Measurements from ENCODE around the gene WWTR1. TPM values are rescaled to one million over a fixed set of nuclear protein-coding genes. Genes with fewer than 3 reads are reported as not detected.
A peak's percentile ranks its signal among the peaks of the same experiment; 100 is the strongest.

Gene WWTR1
- total RNA-seq, 1 donor from 2014 or later = 87.7 TPM

GRCh38 chr3:149547954-149548668 lies 109.7 kb downstream of the WWTR1 start:
- H3K4me1 ChIP-seq = peaks cover 12% of the 10 kb centered on the region
- H3K9me3 ChIP-seq = no peaks in the 10 kb centered on the region
- ATAC-seq (peak; percentile 89), DNase-seq (no peak)
- H3K27me3 ChIP-seq = no peaks in the 10 kb centered on the region
- intact Hi-C loops (cut with DNase I) = no loop called here
- H3K4me3 ChIP-seq = no peak overlapping the region
- peak overlapping the region; percentile 40 for H3K27ac ChIP-seq
- H3K36me3 ChIP-seq = no peaks in the 10 kb centered on the region
- TF ChIP-seq CTCF (IDR thresholded peaks at IDR 0.05) = no peak

- Histone ChIP-seq H3K27me3 (no peaks in the 10 kb centered on the region), H3K27ac (no peak overlapping the region), H3K36me3 (peaks cover under 1% of the 10 kb centered on the region), H3K4me1 (peaks cover 14% of the 10 kb centered on the region), H3K9me3 (no peaks in the 10 kb centered on the region), H3K4me3 (no peak overlapping the region)
- intact Hi-C loops (cut with DNase I) = no loop called here
- no peak for TF ChIP-seq CTCF (IDR thresholded peaks at IDR 0.05)
- no peak for DNase-seq
- ATAC-seq = no peak
These were observed 110.4 kb downstream of the WWTR1 start for GRCh38 chr3:149547413-149547812.

- ATAC-seq (no peak), DNase-seq (no peak)
- Histone ChIP-seq H3K27me3 (no peaks in the 10 kb centered on the region), H3K4me1 (peaks cover 19% of the 10 kb centered on the region), H3K9me3 (no peaks in the 10 kb centered on the region), H3K36me3 (peaks cover 7% of the 10 kb centered on the region), H3K27ac (no peak overlapping the region), H3K4me3 (no peak overlapping the region)
- TF ChIP-seq CTCF (IDR thresholded peaks at IDR 0.05) = no peak
- intact Hi-C loops (cut with DNase I) = no loop called here
These were observed 112.8 kb downstream of the WWTR1 start for GRCh38 chr3:149545049-149545448.

GRCh38 chr3:149542375-149543312 lies 115.2 kb downstream of the WWTR1 start:
- Histone ChIP-seq H3K27ac (peak overlapping the region; percentile 47), H3K27me3 (no peaks in the 10 kb centered on the region), H3K36me3 (peaks cover 7% of the 10 kb centered on the region), H3K4me1 (peaks cover 7% of the 10 kb centered on the region), H3K9me3 (no peaks in the 10 kb centered on the region), H3K4me3 (no peak overlapping the region)
- ATAC-seq (peak; percentile 67), DNase-seq (no peak)
- intact Hi-C loops (cut with DNase I) = no loop called here
- TF ChIP-seq CTCF (IDR thresholded peaks at IDR 0.05) = no peak

GRCh38 chr3:149541091-149541491 lies 116.7 kb downstream of the WWTR1 start:
- no peak for TF ChIP-seq CTCF (IDR thresholded peaks at IDR 0.05)
- Histone ChIP-seq H3K27ac (no peak overlapping the region), H3K27me3 (no peaks in the 10 kb centered on the region), H3K36me3 (peaks cover 7% of the 10 kb centered on the region), H3K9me3 (no peaks in the 10 kb centered on the region), H3K4me3 (no peak overlapping the region), H3K4me1 (peaks cover 22% of the 10 kb centered on the region)
- intact Hi-C loops (cut with DNase I) = no loop called here
- peak; percentile 30 for ATAC-seq
- no peak for DNase-seq
